Tibial nerve (tissue), 4 donors: Measurements from ENCODE around the gene FSCN2. TPM values are rescaled to one million over a fixed set of nuclear protein-coding genes. Genes with fewer than 3 reads are reported as not detected.
"Not testable (repeated sequence)": the region's sequence is repeated elsewhere in the genome, so short reads cannot be mapped to it uniquely, and the experiment has no call there.

Source experiments
- DNase-seq, 2 donors: peaks; one replicate each; pipeline ENCODE4 v3.0.0-alpha.2; 2019; ENCODE audit warnings: low spot score in 2 of 2
- H3K27ac ChIP-seq, 4 donors: fragments of 200-600 bp; sonication (generic) in 3 of 4; one replicate each; pipeline ENCODE4 v1.5.1; 2017 to 2019; ENCODE audit warnings: mild to moderate bottlenecking in 1 of 4
- H3K27me3 ChIP-seq, 2 donors: fragments of 200-600 bp; sonication (generic) in 1 of 2; one replicate each; pipeline versions ENCODE4 v1.5.1 to v1.6.0; 2017 to 2019
- H3K36me3 ChIP-seq, 3 donors: fragments of 200-600 bp; sonication (generic); one replicate each; pipeline ENCODE4 v1.5.1; 2018 to 2019
- H3K4me1 ChIP-seq, 4 donors: fragments of 200-600 bp; sonication (generic) in 3 of 4; one replicate each; pipeline ENCODE4 v1.5.1; 2017 to 2019
- H3K4me3 ChIP-seq, 4 donors: fragments of 200-600 bp; sonication (generic) in 3 of 4; one replicate each; pipeline ENCODE4 v1.5.1; 2017 to 2019; ENCODE audit warnings: mild to moderate bottlenecking in 1 of 4, moderate library complexity in 1 of 4
- H3K9me3 ChIP-seq, 4 donors: fragments of 200-600 bp; sonication (generic) in 3 of 4; one replicate each; pipeline ENCODE4 v1.5.1; 2017 to 2019
- CTCF ChIP-seq, 5 experiments: fragments of 200-600 bp in 3 of 5; fragments of 450-650 bp in 2 of 5; sonication (generic) in 3 of 5; IDR thresholded peaks; one replicate each; pipeline ENCODE4 v1.5.1; 2016 to 2019; ENCODE audit warnings: antibody characterized with exemption in 5 of 5, mild to moderate bottlenecking in 3 of 5, moderate library complexity in 2 of 5
- EP300 ChIP-seq, 2 donors: sonication (generic); formaldehyde crosslinking; IDR thresholded peaks; one replicate each; pipeline ENCODE4 v1.6.1; 2017; ENCODE audit warnings: antibody characterized with exemption in 2 of 2, mild to moderate bottlenecking in 1 of 2
- POLR2A ChIP-seq, 2 donors: fragments of 450-650 bp; IDR thresholded peaks; one replicate each; pipeline ENCODE4 v1.6.1; 2017; ENCODE audit warnings: antibody characterized with exemption in 2 of 2, mild to moderate bottlenecking in 2 of 2, moderate library complexity in 2 of 2
- WGBS, 2 donors: methylation state at CpG; one replicate each; pipeline ENCODE4 v1.1.5; 2018; 5-methylcytosine and 5-hydroxymethylcytosine counted together
- total RNA-seq, 4 donors: library from RNA; depleted of rRNA; stranded (reverse); fragments of >200 nt; gene quantifications; one replicate each; pipeline ENCODE4 v1.1.0, GENCODE V29; 2016

The FSCN2 gene
- total RNA-seq, 4 donors from 2014 or later: 0.42 to 4.4 (median 3.7) TPM

- no peak overlapping the region for H3K4me3 ChIP-seq
- H3K27ac ChIP-seq: no peak overlapping the region
- no peaks in the 10 kb centered on the region for H3K9me3 ChIP-seq
- H3K36me3 ChIP-seq: no peaks in the 10 kb centered on the region
- WGBS, 2 donors: 86 to 87% methylated on average over 7 to 40 of the region's 62 CpGs
- TF ChIP-seq CTCF (IDR thresholded peaks at IDR 0.05) (no peak), POLR2A (IDR thresholded peaks at IDR 0.05) (no peak), EP300 (IDR thresholded peaks at IDR 0.05) (no peak)
- H3K27me3 ChIP-seq: peaks cover 0 to 53% of the 10 kb centered on the region in 2 donors
- no peak for DNase-seq
- H3K4me1 ChIP-seq: peaks cover 0 to 9% (median 0%) of the 10 kb centered on the region in 4 donors
These were observed 667 bp downstream of the FSCN2 start for GRCh38 chr17:81528651-81529436.

GRCh38 chr17:81529437-81529803 lies 1.2 kb downstream of the FSCN2 start:
- Histone ChIP-seq H3K27me3 (peaks cover 0 to 53% of the 10 kb centered on the region in 2 donors), H3K36me3 (no peaks in the 10 kb centered on the region), H3K27ac (no peak overlapping the region), H3K9me3 (no peaks in the 10 kb centered on the region), H3K4me3 (no peak overlapping the region), H3K4me1 (peaks cover 0 to 9% (median 0%) of the 10 kb centered on the region in 4 donors)
- DNase-seq: no peak
- WGBS, 2 donors: 81 to 82% methylated on average over 2 of the region's 6 CpGs
- TF ChIP-seq EP300 (IDR thresholded peaks at IDR 0.05) (no peak), POLR2A (IDR thresholded peaks at IDR 0.05) (no peak), CTCF (IDR thresholded peaks at IDR 0.05) (no peak)

- not testable (repeated sequence) for H3K36me3 ChIP-seq, H3K27ac ChIP-seq, H3K4me1 ChIP-seq, H3K4me3 ChIP-seq, H3K9me3 ChIP-seq, DNase-seq
- 80% methylated on average over 6 of the region's 6 CpGs for WGBS, 2 donors
- H3K27me3 ChIP-seq: peaks cover 0 to 53% of the 10 kb centered on the region in 2 donors
These were observed 2.8 kb downstream of the FSCN2 start for GRCh38 chr17:81531013-81531412.

- not testable (repeated sequence) for H3K9me3 ChIP-seq, H3K4me3 ChIP-seq, H3K27ac ChIP-seq, DNase-seq, H3K36me3 ChIP-seq
- H3K27me3 ChIP-seq: peaks cover 0 to 53% of the 10 kb centered on the region in 2 donors
- peaks cover 0 to 19% (median 6%) of the 10 kb centered on the region in 4 donors for H3K4me1 ChIP-seq
- 75 to 91% methylated on average over 3 of the region's 3 CpGs for WGBS, 2 donors
These were observed 3.8 kb downstream of the FSCN2 start for GRCh38 chr17:81531998-81532404.

GRCh38 chr17:81532490-81533287 lies 4.5 kb downstream of the FSCN2 start:
- no peaks in the 10 kb centered on the region for H3K36me3 ChIP-seq
- peaks cover 0 to 23% (median 11%) of the 10 kb centered on the region in 4 donors for H3K4me1 ChIP-seq
- no peaks in the 10 kb centered on the region for H3K9me3 ChIP-seq
- TF ChIP-seq EP300 (IDR thresholded peaks at IDR 0.05): no peak
- no peak for TF ChIP-seq POLR2A (IDR thresholded peaks at IDR 0.05)
- TF ChIP-seq CTCF (IDR thresholded peaks at IDR 0.05): no peak
- no peak for DNase-seq
- no peak overlapping the region for H3K4me3 ChIP-seq
- H3K27me3 ChIP-seq: peaks cover 0 to 53% of the 10 kb centered on the region in 2 donors
- 81 to 93% methylated on average over 5 to 6 of the region's 11 CpGs for WGBS, 2 donors
- no peak overlapping the region for H3K27ac ChIP-seq
